ENCODE measurements around the gene VILL. TPM values are rescaled to one million over a fixed set of nuclear protein-coding genes. Genes with fewer than 3 reads are reported as not detected.
"Not testable (repeated sequence)": the region's sequence is repeated elsewhere in the genome, so short reads cannot be mapped to it uniquely, and the experiment has no call there.

The VILL gene
- total RNA-seq, 2 donors from 2014 or later, result 6.1 to 6.2 TPM

DNA sequence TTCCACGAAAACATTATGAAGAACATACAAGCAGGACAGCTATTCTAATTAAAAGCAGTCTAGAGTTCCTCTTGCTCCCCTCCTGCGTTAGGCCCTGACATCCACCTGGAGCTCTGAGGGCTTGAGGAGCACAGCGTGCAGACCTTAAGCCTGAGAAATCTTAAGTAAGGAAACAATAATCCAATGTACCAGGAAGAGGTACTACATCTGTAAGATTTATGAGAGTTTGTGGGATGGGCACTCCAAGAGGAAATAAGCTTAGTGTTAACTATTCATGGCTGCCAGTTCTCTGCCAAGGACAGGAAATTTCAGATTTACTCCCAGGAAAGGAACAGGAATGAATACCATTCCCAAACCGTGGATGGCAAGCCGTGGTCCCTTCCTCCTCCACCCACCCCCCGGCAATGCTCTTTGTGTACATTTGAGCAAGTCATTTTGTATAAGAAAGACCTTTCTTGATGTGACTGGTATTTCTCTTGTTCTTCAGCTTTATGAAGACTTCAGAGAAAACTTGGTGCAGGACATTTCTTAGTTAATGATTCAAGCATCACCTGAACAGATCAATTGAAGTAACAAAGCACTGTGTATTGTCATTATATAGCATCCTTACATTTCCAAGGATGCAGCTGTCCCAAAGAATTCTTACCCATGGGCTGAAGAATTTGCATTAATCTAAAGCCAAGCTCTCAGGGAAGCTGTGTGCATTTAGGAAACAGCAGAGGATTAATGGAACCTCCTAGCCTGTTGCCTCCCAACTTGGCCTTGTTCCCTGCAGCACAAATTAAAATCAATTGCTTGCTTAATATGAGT is 28.8 kb upstream of the VILL start:
- DNase-seq, result no peak
- ATAC-seq, result no peak
- intact Hi-C loops (cut with DNase I), result no loop called here

GRCh38 chr3:37963016-37963415 is 27.6 kb upstream of the VILL start:
- intact Hi-C loops (cut with DNase I), result no loop called here
- ATAC-seq (no peak), DNase-seq (no peak)

GRCh38 chr3:37963635-37964034 is 27.0 kb upstream of the VILL start:
- DNase-seq (no peak), ATAC-seq (no peak)
- intact Hi-C loops (cut with DNase I), result no loop called here

GRCh38 chr3:37964146-37964545 is 26.4 kb upstream of the VILL start:
- ATAC-seq, result no peak
- DNase-seq, result no peak
- intact Hi-C loops (cut with DNase I), result no loop called here

DNA sequence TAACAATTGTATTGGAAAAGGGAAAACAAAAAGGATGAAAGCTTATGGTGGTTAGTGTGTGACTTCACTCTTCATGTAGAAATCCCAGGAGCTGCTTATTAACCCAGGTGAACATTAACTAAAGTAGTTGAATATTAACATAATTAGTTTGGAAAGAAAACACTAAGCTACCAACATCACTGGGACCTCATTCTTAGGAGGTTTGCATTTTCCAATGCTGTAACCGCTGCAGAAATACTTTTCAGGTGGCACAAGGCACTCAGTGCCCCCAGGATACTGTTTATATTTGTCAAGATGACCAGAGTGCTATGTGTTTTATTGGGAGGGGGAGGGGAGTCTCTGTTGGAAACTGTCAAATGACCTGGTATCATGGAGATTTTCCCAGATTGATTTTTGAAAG is 25.9 kb upstream of the VILL start:
- DNase-seq, result no peak
- intact Hi-C loops (cut with DNase I), result no loop called here

GRCh38 chr3:37967260-37967881 is 23.2 kb upstream of the VILL start:
- intact Hi-C loops (cut with DNase I), result loop anchor here (2.0 kb wide), 1 partner anchor 113 kb away; no protein-coding TSS in a partner anchor
- DNase-seq, result peak; percentile 75
- peak; percentile 74 to 84 for ATAC-seq

More for the DNA sequence above, 25.9 kb upstream of the VILL start:
- no peak for ATAC-seq

- ATAC-seq, result no peak
- intact Hi-C loops (cut with DNase I), result no loop called here
- DNase-seq, result no peak
These were observed 22.4 kb upstream of the VILL start for GRCh38 chr3:37968199-37968598.

- intact Hi-C loops (cut with DNase I), result no loop called here
- DNase-seq (no peak), ATAC-seq (peak; percentile 11 to 55)
These were observed 21.6 kb upstream of the VILL start for GRCh38 chr3:37968813-37969595.

DNA sequence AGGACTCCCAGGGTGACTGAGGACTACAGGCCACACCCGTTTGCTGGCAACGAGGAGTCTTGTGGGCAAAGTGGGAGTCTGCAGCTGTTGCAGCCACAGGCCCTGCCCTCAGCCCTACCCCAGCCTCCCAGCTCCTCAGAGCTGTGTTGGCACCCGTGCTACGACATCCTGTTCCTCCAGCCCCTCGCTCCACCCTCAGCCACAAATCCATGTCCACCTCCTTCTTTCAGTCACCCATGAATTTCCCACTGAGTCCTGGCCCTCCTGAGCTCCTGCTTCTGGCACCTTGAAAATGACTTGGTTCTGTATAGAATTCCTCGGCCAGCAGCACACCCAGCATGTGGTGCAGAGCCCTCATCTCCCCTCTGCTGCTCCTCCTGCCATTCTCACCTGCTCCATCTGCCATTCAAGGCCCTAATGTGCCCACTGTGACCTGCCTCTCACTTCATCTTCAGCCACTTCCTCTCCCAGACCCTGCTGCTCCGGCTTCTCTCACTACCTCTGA is 20.9 kb upstream of the VILL start:
- DNase-seq (no peak), ATAC-seq (peak; percentile 7 to 19)
- intact Hi-C loops (cut with DNase I), result no loop called here

GRCh38 chr3:37970802-37971201 is 19.8 kb upstream of the VILL start:
- no peak for ATAC-seq
- intact Hi-C loops (cut with DNase I), result no loop called here
- DNase-seq, result no peak

- ATAC-seq (no peak), DNase-seq (no peak)
- intact Hi-C loops (cut with DNase I), result no loop called here
These were observed 19.1 kb upstream of the VILL start for GRCh38 chr3:37971467-37971866.

- intact Hi-C loops (cut with DNase I); DNase-seq; ATAC-seq: not testable (repeated sequence)
These were observed 18.5 kb upstream of the VILL start for GRCh38 chr3:37972056-37972455.

DNA sequence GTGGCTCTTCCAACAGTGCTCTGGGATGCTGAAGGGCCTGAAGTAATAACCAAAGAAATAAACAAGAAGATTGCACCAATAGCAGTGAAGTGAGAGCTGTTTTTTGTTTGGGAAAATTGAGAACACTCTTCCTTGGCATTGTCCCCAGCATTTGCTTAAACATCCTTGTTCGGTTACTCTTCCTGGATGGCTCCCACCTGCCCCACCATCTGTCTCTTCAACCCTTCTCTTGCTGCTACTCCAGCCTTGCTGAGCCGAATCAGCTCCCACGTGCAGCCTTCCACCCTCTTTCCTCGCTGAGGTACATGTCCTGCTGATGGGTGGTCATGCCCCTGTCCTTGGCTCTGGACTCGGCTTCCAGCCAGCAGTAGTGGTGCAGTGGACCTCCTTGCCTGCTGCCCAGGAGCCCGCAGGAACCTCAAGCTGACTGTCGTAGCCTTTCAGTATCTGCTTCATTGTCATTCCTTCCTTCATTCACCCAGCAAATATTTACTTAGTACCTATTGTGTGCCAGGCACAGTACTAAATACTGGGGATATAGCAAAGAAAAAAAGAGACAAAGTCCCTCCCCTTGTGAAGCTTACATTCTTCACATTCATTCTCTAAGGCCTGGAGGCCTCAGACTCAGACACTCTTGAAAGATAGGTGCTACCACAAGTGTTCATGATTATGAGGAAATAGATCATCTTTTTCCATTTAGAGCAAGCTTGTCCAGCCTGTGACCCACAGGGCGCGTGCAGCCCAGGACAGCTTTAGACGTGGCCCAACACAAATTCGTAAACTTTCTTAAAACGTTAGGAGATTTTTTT is 17.1 kb upstream of the VILL start:
- DNase-seq (no peak), ATAC-seq (no peak)
- intact Hi-C loops (cut with DNase I), result no loop called here

GRCh38 chr3:37974121-37975083 is 16.2 kb upstream of the VILL start:
- peak; percentile 74 to 87 for ATAC-seq
- peak; percentile 63 for DNase-seq
- intact Hi-C loops (cut with DNase I), result no loop called here

DNA sequence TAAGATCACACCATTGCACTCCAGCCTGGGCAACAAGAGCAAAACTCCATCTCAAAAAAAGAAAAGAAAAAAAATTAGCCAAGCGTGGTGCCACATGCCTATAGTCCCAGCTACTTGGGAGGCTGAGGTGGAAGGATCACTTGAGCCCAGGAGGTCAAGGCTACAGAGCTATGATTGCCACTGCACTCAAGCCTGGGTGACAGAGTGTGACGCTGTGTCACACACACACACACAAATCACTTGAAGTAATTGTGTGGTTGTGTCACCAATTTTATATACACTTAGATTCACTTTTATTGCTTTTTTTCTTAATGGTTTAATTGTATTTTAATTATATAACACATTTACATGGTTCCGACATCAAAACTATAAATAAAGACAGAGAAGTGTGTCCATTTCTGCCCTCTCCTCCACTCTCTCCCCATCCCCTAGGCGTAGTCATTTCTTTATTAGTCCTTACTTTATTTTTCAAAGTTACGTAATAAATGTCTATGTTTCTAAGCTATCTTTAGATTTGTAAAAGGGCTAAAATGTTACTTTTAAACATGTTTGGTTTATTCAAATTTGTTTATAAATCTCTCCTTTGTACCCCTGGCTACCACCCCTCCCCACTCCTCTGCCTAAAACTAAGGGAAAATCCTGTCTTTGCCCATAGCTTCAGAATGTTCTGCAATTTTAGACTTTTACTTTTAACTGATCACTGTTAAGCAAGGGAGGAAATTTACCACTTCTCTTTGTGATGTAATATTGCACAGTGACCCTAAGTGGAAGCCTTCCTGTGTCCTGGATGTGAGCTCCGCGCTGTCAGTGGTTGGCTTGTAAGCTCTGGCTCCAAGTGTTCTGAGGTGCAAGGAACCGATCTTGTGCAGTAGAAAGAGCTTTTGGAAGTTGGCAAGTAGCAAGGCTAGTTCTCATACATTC is 10.8 kb upstream of the VILL start:
- ATAC-seq (peak in 1 of 2 donors; percentile 51), DNase-seq (no peak)
- intact Hi-C loops (cut with DNase I), result no loop called here

- DNase-seq (no peak), ATAC-seq (no peak)
- intact Hi-C loops (cut with DNase I), result no loop called here
These were observed 9.9 kb upstream of the VILL start for GRCh38 chr3:37980462-37981347.
